Effector memory CD4-positive, alpha-beta T cell (primary cell): ENCODE results near the gene PRAMEF20.

ENCODE experiments used
- DNase-seq, 3 donors: peaks; one replicate each; pipeline ENCODE4 v3.0.0-alpha.2; 2020
- H3K27ac ChIP-seq: 2 replicates; pipeline ENCODE4 v1.7.0; 2013; ENCODE audit warnings: mild to moderate bottlenecking, low read length, moderate library complexity; ENCODE audit not compliant: insufficient read depth, poor library complexity, severe bottlenecking
- H3K27me3 ChIP-seq: replicated peaks from 2 replicates; pipeline ENCODE4 v1.7.0; 2013; ENCODE audit warnings: mild to moderate bottlenecking, low read length; ENCODE audit not compliant: insufficient read depth, control insufficient read depth, poor library complexity, severe bottlenecking
- H3K36me3 ChIP-seq: 2 replicates; pipeline ENCODE4 v1.7.0; 2013; ENCODE audit warnings: mild to moderate bottlenecking, low read length, moderate library complexity; ENCODE audit not compliant: control insufficient read depth, insufficient read depth
- H3K4me1 ChIP-seq: 2 replicates; pipeline ENCODE4 v1.7.0; 2013; ENCODE audit warnings: low read length, mild to moderate bottlenecking; ENCODE audit not compliant: control insufficient read depth, insufficient read depth, poor library complexity, severe bottlenecking
- H3K4me3 ChIP-seq: 2 replicates; pipeline ENCODE4 v1.7.0; 2013; ENCODE audit warnings: low read length, low read depth, mild to moderate bottlenecking; ENCODE audit not compliant: insufficient read depth, poor library complexity, severe bottlenecking
- H3K9me3 ChIP-seq: 2 replicates; pipeline ENCODE4 v1.7.0; 2013; ENCODE audit warnings: mild to moderate bottlenecking, low read length, moderate library complexity; ENCODE audit not compliant: control insufficient read depth

The PRAMEF20 gene

DNA sequence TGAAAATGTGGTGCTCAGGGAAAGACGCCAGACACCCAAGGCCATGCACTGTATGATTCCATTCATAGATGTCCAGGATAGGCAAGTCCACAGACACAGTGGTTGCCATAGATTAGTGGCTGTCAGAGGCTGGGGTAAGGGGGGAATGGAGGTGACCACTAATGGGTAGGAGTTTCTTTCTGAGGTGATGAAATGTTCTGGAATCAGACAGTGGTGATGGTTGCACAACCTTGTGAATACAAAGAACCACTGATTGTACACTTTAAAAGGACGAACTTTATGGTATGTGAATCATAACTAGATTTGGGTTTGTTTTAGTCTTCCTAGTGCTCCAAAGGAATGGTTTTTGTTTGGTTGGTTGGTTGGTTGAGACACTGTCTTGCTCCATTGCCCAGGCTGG is 51.7 kb downstream of the PRAMEF20 start:
- DNase-seq, result no peak
- H3K27me3 ChIP-seq, result no peaks in the 10 kb centered on the region
- H3K4me1 ChIP-seq, result no peaks in the 10 kb centered on the region
- no peaks in the 10 kb centered on the region for H3K9me3 ChIP-seq
- no peaks in the 10 kb centered on the region for H3K36me3 ChIP-seq
- H3K4me3 ChIP-seq, result no peak overlapping the region
- no peak overlapping the region for H3K27ac ChIP-seq

DNA sequence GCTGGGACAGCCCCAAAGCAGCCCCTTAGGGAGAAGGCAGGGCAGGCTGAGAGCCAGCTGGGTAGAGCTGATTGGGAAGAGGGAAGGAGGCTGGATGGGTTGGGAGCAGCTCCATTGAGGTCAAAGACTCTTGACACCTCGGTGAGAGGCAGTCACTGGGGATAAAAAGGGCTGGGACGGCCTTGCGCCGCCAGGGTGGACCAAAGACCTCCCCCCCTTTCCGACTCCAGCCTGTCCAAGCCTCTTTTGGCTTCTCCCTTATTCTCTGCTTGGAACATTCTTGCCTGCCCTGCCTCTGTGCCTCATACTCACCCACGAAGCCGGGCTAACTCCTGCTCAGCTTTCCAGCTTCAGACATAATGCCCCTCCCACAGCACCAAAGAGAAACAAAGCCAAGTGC is 52.4 kb downstream of the PRAMEF20 start:
- no peaks in the 10 kb centered on the region for H3K9me3 ChIP-seq

DNA sequence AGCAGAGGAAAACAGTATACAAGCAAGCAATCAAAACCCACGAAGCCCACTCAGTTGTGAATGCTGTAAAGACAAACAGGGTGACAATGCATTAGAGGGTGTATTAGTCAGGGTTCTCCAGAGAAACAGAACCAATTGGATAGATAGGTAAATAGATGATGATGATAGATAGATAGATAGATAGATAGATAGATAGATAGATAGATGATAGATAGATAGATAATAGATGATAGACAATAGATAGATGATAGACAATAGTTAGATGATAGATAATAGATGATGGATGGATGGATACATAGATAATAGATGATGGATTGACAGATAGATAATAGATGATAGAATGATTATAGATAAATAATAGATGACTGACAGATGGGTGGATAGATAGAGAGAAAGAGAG is 55.3 kb downstream of the PRAMEF20 start:
- no peaks in the 10 kb centered on the region for H3K9me3 ChIP-seq

More for the DNA sequence above, 52.4 kb downstream of the PRAMEF20 start:
- Histone ChIP-seq H3K36me3 (no peaks in the 10 kb centered on the region), H3K4me1 (no peaks in the 10 kb centered on the region), H3K4me3 (no peak overlapping the region), H3K27me3 (no peaks in the 10 kb centered on the region), H3K27ac (no peak overlapping the region)
- DNase-seq, result no peak

DNA sequence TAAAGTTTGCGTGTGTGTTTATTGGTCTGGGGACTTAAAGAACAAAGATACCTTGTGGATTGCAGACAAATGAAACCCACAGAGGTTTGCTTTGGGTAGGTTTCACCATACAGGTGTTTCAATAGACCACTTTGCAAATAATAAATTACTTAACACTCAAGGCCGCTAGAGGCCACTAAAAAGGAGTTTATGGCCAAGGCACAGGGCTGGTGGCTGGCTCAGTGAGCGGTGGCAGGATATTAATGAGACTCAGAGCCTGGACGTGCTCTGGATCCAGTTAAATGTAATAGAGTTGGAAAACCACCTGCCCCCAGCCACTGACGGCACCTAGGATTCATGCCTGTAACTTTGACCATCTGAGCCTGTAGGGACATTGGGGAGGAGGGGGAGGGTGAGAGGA is 59.1 kb downstream of the PRAMEF20 start:
- Histone ChIP-seq H3K4me1 (no peaks in the 10 kb centered on the region), H3K4me3 (no peak overlapping the region), H3K9me3 (no peaks in the 10 kb centered on the region), H3K27ac (no peak overlapping the region), H3K27me3 (no peaks in the 10 kb centered on the region), H3K36me3 (no peaks in the 10 kb centered on the region)
- DNase-seq, result no peak

More for the DNA sequence above, 55.3 kb downstream of the PRAMEF20 start:
- H3K4me1 ChIP-seq, result no peaks in the 10 kb centered on the region
- no peak overlapping the region for H3K27ac ChIP-seq
- H3K27me3 ChIP-seq, result no peaks in the 10 kb centered on the region
- H3K4me3 ChIP-seq, result no peak overlapping the region
- no peaks in the 10 kb centered on the region for H3K36me3 ChIP-seq
- no peak for DNase-seq
